NCI-H1436 treated with DMSO at 0.1 percent for 48 hours (cell line): Measurements from ENCODE around the gene VPS18.
A peak's percentile ranks its signal among the peaks of the same experiment; 100 is the strongest.

ENCODE experiments used
- DNase-seq: peaks from one replicate; lab custom pipeline; 2025; lab: John Stamatoyannopoulos, UW

Gene VPS18

DNA sequence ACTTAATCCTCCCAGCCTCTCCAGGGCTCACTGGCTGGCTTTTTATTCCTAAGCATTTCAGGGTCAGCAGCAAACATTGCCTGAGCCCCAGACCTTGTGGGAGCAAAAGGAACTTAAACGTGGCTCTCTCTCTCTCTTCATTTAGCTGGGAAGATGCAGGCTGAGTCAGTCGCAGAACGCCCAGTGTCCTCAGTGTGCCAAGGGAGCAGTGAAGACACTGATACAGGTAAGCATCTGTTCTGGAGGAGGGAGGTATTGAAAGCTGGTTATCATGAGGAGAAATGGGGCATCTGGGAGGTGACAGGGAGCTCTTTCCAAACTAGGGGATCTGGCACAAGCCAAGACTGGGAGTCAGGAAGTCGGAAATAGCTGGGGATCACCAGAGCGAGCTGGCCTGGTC lies 24.6 kb upstream of the VPS18 start:
- DNase-seq, result no peak

DNA sequence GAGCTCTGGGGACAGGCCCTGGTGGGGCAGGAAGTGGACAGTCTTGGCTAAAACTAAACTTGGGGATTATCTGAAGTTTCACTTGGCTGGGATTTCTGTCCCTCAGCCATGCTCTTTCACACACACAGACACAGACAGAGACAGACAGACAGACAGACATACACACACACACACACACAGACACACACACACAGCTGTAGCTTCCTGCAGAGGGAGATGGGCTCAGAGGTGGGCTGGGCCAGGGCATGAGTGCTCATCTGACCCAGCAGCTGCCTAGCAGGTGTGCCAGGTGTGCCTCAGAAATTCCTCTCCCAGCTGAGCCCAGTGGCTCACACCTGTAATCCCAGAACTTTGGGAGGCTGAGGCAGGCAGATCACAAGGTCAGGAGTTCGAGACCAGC lies 23.5 kb upstream of the VPS18 start:
- DNase-seq, result no peak

DNA sequence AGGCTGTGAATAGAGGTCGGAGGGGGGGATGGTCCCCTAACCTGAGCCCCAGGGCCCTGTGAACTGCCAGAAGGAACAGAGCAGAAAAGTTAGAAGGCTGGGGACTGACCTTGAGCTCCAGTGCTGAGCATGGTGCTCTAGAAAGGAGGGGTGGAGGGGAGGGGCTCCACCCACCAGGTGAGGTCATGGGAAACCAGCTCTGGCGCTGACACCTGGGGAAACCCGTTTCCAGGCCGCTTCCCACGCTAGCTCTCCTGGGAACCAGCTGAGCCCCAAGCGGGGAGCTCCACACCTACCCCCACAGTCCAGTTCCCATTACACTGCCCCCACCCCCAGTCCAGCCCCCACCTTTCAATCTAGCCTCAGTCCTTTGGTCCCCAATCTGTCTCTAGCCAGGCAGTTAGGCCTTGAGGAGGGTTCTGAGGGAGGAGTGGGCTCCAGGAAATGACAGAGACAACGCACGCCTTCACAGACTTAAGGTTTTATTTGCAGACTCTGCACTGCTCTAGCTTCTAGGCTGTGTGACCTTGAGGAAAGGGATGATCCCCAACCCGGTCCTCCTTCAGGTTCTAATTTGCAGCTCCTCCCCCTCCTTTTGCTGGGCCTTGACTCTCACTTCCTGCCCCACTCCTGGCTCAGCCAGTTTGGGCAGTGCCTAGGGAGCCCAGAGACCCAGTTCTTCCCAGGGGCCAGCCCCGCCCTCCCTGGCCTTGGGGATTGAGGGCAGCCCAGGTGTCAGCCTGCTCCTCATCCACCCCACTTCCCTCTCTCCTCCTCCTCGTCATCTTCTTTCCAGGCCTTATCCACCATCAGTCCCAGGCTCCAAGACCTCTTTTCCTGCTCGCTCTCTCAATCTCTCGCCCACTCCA lies 22.3 kb upstream of the VPS18 start:
- DNase-seq, result no peak

DNA sequence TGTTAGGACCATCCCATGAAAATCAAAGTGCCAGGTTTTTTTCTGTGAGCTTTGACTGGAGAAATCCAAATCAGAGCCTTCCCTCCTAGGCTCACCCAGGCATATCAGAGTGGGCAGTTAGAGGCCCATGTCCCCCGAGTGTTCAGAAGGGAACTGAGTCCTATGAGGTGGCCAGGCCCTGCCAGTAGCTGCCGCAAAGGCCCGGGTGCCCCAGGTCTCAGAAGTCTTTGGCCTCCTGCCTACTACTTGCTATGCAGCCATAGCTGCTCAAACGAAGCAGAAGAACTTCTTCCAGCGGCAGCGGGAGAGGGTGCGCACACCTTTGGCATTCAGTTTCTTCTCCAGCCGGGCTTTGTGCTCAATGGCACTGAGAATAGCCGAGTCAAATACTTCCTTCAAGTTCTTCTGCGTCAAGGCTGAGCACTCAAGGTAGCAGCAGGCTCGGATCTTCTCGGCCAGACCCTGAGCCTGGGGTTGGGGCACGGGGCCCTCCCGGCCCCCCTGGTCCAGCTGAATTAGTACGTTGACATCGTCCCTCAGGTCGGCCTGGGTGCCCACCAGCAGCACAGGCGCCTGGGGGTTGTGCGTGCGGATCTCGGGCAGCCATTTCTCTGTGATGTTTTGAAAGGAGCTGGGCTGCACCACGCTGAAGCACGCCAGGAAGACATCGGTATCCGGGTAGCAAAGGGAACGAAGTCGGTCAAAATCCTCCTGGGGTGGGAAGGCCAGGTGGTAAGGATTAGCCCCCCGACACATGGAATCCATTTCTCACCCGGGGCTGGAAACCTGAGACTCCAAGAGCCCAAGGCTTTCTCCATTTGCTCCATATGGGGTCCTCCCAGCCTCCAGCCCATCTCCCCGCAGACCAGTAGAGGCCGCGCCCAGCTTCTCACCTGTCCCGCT lies 21.2 kb upstream of the VPS18 start:
- DNase-seq, result no peak

DNA sequence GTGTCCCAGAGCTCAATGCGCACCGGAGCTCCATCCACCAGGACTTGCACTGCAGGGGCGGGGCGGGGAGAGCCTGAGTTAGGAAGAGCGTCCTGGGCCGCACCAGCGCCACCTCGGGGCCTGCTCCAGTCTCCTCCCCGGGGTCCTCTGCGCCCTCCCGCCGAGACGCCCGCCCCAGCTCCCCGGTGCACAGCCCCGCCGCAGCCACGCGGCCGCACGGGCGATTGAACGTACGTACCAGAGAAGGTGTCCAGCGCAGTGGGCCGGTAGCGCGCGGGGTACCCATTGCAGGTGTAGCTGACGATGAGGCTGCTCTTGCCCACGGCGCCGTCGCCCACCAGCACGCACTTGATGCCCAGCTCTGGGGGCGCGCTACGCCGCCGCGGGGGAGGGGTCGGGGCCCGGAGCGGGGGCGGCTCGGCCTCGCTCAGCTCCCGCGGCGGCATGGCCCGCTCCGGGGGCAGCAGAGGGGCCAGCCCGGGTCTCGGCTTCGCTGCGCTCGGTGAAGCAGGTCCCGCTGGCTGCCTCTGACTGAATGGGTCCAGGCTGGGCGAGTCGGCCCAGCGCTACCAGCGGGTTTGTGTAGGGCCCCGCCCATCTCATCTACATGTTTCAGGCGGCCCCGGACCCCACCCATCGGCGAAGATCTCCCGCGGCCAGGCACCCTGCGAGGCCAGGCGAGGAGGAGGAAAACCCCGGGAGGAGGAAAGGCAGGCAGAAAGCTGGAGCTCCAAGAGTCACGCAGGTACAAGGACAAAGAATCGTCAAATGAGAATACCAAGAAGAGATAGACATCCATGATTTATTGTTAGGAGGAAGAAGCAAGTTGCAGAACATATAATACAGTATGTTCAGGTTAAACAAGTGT lies 20.3 kb upstream of the VPS18 start, which contains the start of gene RHOV:
TSS of gene RHOV (minus strand) at position 541 of the 868 bp plus-strand sequence. CDS start at position 446, 95 bp downstream.
- peak; percentile 17 for DNase-seq

DNA sequence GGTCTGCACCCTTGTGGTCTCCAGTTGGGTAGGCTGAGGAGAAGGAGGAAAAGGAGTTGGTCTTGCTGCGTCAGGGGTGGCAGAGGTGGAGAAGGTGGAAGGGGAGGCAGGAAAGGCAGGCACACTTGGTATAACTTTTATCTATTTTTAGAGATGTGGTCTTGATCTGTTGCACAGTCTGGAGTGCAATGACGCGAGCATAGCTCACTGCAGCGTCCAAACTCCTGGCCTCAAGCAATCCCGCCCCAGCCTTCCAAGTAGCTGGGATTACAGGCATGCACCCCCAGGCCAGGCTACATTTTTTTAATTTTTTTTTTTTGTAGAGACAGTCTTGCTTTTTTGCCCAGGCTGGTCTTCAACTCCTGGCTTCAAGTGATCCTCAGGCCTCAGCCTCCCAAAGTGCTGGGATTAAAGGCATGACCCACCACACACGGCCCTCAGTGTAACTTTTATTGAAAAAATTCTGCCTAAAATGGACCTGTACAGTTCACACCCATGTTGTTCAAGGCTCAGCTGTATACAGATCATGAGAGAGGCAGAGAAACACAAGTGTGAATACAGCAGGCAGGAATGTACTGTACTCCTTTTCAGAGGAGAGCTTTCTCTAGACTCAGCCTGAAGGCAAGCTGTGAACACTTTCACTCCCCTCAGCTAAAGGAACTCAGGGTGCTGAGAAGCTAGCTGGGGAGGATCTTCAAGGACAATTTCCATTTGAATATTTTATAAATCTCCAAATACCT lies 18.1 kb upstream of the VPS18 start:
- DNase-seq, result no peak

DNA sequence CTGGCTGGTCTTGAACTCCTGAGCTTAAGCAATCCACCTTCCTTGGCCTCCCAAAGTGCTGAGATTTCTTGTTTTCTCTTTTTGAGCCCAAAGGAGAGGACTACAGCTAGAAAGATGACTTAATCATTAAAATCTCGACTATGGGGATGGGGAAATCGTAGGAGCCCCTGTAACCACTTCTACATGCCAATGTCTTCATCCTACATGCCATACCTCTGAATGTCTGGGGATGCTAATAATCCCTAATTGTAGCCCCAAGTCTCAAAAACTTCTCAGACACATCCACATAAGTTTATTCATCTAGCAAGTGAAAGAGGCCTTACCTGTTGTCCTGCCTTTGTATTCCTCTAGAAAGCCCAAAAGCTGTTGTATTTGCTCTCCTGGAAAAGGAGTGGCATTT lies 16.6 kb upstream of the VPS18 start:
- no peak for DNase-seq

DNA sequence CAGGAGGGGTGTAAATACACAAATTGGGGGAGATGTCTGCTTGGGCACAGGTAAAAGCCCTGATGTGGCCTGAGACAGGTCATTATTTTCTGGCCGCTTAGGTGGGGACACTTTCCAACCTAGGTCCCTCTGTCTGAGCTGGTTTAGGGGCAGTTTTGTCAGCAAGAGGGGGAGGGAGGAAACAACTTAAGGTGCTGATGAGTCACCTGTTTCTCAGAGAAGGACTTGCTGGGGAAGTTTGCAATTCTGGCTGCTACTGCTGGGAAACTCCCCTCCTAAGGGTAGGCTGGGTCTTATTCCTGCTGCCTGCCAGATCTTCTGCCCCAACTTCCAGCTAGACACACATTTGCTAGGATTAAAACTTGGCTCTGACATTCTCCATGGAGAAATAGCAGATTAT lies 15.5 kb upstream of the VPS18 start:
- DNase-seq, result no peak

DNA sequence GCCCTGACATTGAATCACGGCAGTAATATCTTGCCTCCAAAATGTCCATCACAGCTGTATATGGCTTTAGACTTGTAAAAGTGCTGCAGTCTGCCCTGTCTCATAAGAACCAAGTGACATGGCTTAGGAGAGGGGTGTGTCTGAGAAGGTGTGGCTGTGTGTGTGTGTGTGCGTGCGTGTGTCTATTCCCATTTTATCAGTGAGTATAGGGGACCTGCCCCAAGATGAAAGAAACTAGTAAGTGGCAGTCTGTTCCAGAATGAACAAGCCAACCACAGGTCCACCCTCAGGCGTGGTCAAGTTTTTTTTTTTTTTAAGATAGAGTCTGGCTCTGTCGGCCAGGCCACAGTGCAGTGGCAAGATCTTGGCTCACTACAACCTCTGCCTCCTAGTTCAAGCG lies 14.6 kb upstream of the VPS18 start:
- no peak for DNase-seq

DNA sequence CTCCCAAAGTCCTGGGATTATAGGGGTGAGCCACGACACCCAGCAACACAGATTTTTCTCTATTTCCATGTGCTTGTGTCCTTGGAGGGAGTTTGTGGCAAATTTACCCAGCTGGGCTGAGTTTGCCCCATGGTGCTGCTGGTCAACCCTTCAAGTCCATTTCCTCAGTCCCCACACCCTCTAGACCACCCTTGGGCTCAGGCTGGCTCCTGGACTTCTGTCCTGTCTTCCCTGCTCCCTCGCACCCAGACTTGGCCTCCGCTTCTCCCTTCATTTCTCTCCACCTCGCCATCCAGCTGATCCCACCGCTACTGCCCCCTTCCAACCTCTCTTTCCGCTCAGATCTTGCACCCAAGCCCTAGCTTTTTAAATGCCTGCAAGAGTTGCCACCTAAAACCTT lies 12.9 kb upstream of the VPS18 start:
- DNase-seq, result no peak

DNA sequence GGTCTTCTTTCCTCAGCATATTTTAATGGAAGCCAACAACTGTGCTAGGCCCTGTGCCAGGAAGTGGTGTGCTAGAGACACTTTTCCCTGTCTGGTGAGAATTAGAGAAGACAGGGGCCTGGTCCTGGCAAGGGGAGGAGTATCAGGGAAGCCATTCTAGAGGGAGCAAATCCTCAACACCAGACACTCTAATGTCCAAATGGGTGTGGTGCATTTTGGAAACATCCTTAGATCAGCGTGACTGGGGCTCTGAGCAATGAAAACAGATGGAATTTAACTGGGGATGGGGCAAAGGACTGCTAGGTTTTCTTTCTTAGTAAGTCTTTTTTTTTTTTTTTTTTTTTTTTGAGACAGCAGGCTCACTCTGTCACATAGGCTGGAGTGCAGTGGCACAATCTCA lies 7.7 kb upstream of the VPS18 start:
- DNase-seq, result no peak

DNA sequence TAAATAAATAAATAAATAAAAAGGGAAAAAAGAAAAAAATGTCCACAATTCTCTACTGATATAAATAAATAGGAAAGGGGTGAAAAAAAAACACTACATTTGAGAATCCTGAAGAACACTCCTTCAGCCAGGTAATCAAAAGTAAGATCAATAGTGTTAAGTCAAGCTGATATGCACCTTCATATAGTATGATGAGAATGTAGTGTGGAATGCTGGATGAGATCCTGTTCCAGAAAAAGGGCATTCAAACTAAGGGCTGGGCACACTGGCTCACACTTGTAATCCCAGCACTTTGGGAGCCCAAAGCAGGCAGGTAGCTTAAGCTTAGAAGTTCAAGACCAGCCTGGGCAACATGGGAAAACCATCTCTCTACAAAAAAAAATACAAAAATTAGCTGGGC lies 5.1 kb upstream of the VPS18 start:
- no peak for DNase-seq

DNA sequence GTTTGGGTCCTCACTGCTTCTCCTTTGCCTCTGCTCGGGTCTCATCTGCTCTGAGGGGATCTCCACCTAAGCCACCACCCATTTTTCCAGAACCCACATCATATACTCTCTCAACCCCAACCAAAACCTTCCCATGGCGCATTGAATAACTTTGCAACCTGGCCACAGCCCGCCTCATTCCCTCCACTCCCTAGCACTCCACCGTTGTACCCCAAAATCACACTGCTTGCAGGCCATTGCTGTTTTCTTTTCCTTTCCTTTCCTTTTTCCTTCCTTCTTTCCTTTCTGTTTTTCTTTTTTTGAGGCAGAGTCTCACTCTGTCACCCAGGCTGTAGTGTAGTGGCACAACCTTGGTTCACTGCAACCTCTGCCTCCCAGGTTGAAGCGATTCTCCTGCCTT lies 3.1 kb upstream of the VPS18 start:
- no peak for DNase-seq

DNA sequence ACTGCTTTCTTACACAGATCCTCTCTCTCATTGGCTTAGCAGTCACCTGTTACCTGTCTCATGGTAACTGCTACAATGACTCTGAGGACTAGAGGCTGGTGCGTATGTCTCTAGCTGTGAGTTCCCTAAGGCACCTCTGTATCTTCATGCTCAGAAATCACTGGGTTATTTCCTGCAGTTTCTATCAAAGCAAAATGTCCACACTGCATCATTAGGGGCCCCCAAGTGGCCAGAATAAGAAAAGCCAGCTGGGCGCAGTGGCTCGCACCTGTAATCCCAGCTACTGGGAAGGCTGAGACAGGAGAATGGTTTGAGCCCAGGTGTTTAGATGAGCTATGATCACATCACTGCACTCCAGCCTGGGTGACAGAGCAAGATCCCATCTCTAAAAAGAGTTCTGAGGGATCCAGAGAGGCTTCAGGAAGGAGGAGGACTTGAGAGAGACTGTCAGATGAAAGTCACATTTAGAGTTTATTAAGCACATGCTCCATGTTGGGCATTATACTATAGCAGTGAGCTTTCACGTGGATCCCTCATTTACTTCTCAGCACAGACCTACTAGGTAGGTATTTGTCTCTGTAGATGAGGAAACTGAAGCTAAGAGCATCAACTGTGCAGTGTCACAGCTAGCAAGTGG lies 2.3 kb upstream of the VPS18 start:
- DNase-seq, result no peak

DNA sequence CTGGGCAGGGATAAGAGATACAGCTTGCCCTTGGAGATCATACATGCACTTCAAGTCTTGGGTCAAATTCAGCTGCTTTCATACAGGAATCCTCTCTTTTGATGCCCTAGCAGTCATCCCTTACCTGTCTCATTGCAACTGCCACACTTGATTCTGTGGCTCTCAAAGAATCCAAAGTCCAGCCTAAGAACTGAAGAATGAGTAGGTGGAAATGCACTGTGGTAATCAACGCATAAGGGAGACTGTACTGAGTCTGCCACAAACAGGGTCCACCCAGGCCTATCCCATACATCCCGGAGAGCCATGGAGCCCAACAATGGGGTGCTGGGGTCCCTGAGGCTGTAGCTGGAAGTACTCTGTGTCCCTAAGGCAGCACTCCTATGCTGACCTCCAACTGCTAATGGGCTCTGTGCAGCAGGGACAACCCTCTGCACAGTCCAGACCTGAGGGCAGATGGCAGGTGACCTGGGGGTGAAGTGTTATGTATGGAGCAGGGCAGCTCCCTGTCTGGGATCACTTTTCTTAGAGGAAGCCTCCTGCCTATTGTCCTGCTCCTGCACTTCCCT lies 1.7 kb upstream of the VPS18 start:
- no peak for DNase-seq

DNA sequence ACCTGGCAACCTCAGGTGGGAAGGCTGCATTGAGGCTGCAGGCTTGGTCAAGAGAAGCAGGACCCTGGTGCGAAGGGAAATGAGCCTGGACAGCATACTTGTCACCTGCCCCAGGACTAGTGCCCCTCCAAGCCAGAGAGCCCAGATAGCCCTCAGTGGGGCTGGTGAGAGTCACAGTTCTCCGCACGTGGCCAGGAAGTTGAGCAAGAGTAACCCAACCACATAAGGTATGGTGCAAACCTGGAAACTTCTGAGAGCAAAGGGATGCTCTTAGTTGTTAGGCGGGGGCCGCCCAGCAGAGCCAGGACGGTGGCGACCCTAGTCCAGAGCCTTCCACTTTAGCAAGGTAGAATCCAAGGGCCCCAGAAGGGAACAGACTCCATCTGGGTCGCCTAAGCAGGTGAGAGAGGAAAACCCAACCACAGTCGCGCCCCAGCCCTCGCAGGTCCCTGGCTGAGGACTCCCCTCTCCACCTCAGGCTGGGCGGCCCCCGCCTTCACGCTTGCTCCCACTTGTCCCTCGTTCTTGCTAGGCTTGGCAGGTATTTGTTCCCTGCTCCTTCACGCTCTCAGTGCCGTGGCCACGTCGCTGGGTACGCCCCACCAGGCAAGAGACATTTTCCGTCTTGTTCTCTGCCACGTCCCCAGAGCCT lies 1.1 kb upstream of the VPS18 start:
- DNase-seq, result no peak

DNA sequence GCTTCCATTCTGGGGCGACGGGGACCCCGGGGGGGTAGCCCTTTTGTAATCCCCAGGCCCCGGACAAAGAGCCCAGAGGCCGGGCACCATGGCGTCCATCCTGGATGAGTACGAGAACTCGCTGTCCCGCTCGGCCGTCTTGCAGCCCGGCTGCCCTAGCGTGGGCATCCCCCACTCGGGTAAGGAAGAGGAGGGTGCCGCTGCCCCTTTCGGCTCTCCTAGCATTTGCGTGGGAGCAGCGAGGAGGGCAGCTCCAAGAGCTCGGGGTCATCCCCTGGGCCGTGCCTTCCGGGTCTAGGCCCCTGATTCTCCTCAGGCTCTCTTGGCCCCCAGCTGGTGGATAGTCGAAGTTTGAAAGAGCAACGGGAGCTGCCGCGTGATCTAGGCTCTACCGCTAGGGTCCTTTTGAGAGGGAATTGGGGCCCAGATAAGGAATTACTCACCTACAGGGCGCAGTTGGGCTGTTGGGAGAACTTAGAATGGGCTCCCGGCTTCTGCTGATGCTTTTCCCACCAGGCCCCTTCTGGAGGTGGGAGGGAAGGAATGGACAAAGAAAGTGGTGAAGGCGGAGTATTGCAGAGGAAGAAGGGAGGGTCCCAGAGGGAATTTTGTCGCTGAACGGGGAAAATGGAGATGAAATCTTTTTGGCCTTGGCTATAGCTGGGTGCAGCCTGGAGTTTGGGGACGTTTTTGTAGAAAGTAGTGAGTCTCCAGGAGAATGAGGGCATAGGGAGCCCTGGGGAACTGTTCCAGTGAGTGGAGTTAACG lies 615 bp downstream of the VPS18 start:
- no peak for DNase-seq

DNA sequence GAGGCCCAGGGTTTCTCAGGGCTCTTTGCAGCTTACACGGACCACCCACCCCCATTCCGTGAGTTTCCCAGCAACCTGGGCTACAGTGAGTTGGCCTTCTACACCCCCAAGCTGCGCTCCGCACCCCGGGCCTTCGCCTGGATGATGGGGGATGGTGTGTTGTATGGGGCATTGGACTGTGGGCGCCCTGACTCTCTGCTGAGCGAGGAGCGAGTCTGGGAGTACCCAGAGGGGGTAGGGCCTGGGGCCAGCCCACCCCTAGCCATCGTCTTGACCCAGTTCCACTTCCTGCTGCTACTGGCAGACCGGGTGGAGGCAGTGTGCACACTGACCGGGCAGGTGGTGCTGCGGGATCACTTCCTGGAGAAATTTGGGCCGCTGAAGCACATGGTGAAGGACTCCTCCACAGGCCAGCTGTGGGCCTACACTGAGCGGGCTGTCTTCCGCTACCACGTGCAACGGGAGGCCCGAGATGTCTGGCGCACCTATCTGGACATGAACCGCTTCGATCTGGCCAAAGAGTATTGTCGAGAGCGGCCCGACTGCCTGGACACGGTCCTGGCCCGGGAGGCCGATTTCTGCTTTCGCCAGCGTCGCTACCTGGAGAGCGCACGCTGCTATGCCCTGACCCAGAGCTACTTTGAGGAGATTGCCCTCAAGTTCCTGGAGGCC lies 5.4 kb downstream of the VPS18 start:
- DNase-seq, result no peak
